ENCODE data around the gene YY1. TPM values are rescaled to one million over a fixed set of nuclear protein-coding genes. Genes with fewer than 3 reads are reported as not detected.

The YY1 gene
- total RNA-seq, 1 experiment from 2014 or later, result 83.1 TPM

DNA sequence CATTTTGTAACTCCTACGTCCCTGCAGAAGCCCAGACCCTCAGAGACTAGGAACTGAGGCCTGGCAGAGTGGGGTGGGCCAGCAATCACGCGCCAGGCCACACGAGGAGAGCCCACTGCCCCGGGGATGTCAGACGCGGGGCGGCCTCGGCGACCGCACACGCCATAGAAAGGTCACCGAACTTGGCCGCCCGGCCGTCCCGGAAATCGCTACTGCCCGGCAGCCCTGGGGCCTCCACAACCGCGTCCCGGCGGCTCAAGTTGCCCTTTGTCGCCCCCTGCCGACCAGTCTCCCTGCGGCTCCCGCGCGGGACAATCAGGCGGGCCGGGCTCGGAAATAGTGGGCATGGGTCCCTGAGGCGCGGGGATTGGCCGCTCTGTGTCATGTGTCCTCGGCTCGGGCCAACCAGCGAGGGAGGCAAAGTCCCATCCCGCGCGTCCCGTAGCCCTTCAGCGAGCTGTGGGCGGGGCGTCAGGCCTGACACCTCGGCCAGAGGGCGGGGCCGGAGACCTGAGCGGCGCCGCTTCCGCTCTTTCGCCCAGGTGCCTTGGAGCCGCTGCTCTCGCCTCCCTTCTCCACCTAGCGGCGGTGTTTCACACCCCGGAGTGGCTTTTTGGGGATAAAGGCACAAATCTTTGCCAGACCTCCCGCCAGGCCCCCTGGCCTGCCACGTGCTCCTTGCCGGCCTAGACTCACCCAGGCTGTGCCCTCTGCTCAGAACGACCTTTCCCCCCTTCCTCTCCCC is 46.1 kb upstream of the YY1 start (continued):
- TF ChIP-seq SP1 (CRISPR knock-in tag; conservative IDR thresholded peaks at IDR 0.05), result peak; percentile 91
- TF ChIP-seq OVOL2 (CRISPR knock-in tag; IDR thresholded peaks at IDR 0.05; ENCODE audit: borderline replicate concordance), result no peak
- no peak for TF ChIP-seq ZSCAN18 (CRISPR knock-in tag; IDR thresholded peaks at IDR 0.05)
- no peak for TF ChIP-seq FOXJ3 (CRISPR knock-in tag; IDR thresholded peaks at IDR 0.05; ENCODE audit: borderline replicate concordance)
- TF ChIP-seq MXD4 (CRISPR knock-in tag; IDR thresholded peaks at IDR 0.05; ENCODE audit: borderline replicate concordance), result no peak
- peak; percentile 98 for TF ChIP-seq ZNF423 (CRISPR knock-in tag; IDR thresholded peaks at IDR 0.05)
- TF ChIP-seq, protein P1, sequence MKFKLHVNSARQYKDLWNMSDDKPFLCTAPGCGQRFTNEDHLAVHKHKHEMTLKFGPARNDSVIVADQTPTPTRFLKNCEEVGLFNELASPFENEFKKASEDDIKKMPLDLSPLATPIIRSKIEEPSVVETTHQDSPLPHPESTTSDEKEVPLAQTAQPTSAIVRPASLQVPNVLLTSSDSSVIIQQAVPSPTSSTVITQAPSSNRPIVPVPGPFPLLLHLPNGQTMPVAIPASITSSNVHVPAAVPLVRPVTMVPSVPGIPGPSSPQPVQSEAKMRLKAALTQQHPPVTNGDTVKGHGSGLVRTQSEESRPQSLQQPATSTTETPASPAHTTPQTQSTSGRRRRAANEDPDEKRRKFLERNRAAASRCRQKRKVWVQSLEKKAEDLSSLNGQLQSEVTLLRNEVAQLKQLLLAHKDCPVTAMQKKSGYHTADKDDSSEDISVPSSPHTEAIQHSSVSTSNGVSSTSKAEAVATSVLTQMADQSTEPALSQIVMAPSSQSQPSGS (CRISPR knock-in tag; IDR thresholded peaks at IDR 0.05; ENCODE audit: borderline replicate concordance, low read depth), result no peak
- peak; percentile 34; the same call in 1 of the 2 replicates for TF ChIP-seq ESRRA (CRISPR knock-in tag; IDR thresholded peaks at IDR 0.05; ENCODE audit: borderline replicate concordance)
- TF ChIP-seq NR2C2 (CRISPR knock-in tag; IDR thresholded peaks at IDR 0.05), result no peak
- no peak for TF ChIP-seq ZMAT4 (CRISPR knock-in tag; IDR thresholded peaks at IDR 0.05)
- peak; percentile 93 for TF ChIP-seq HMGXB4 (CRISPR knock-in tag; IDR thresholded peaks at IDR 0.05)
- TF ChIP-seq ATF6 (CRISPR knock-in tag; IDR thresholded peaks at IDR 0.05), result no peak
- no peak for TF ChIP-seq ZNF263 (CRISPR knock-in tag; IDR thresholded peaks at IDR 0.05; ENCODE audit: low read depth)
- peak; percentile 63; the same call in 1 of the 2 replicates for TF ChIP-seq FOXK1 (CRISPR knock-in tag; IDR thresholded peaks at IDR 0.05)
- TF ChIP-seq RORB (CRISPR knock-in tag; IDR thresholded peaks at IDR 0.05), result no peak
- peak; percentile 55; the same call in 1 of the 2 replicates for TF ChIP-seq FOXP1 (CRISPR knock-in tag; IDR thresholded peaks at IDR 0.05; ENCODE audit: borderline replicate concordance)
- TF ChIP-seq AR (CRISPR knock-in tag; IDR thresholded peaks at IDR 0.05), result no peak
- TF ChIP-seq CBFB (CRISPR knock-in tag; IDR thresholded peaks at IDR 0.05; ENCODE audit: low read depth), result no peak
- no peak for TF ChIP-seq NFATC4 (CRISPR knock-in tag; IDR thresholded peaks at IDR 0.05)
- TF ChIP-seq TCF7 (CRISPR knock-in tag; IDR thresholded peaks at IDR 0.05; ENCODE audit: low read depth), result no peak
- TF ChIP-seq MYBL2 (CRISPR knock-in tag; IDR thresholded peaks at IDR 0.05), result 0 out of 2 replicates have a peak, but pooled peaks have one; percentile 50
- TF ChIP-seq ZNF317 (CRISPR knock-in tag; IDR thresholded peaks at IDR 0.05; ENCODE audit: borderline replicate concordance, low read depth), result no peak
- TF ChIP-seq NR3C1 (CRISPR knock-in tag; conservative IDR thresholded peaks at IDR 0.05; ENCODE audit: low read depth), result no peak
- TF ChIP-seq, protein P2, sequence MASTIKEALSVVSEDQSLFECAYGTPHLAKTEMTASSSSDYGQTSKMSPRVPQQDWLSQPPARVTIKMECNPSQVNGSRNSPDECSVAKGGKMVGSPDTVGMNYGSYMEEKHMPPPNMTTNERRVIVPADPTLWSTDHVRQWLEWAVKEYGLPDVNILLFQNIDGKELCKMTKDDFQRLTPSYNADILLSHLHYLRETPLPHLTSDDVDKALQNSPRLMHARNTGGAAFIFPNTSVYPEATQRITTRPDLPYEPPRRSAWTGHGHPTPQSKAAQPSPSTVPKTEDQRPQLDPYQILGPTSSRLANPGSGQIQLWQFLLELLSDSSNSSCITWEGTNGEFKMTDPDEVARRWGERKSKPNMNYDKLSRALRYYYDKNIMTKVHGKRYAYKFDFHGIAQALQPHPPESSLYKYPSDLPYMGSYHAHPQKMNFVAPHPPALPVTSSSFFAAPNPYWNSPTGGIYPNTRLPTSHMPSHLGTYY (CRISPR knock-in tag; IDR thresholded peaks at IDR 0.05), result no peak
- TF ChIP-seq CTCF (IDR thresholded peaks at IDR 0.05), result peak; percentile 76
